Smooth muscle cell (in vitro differentiated cells): ENCODE data around the gene ZBTB7B. TPM values are rescaled to one million over a fixed set of nuclear protein-coding genes. Genes with fewer than 3 reads are reported as not detected.
"Not testable (repeated sequence)": the region's sequence is repeated elsewhere in the genome, so short reads cannot be mapped to it uniquely, and the experiment has no call there.

Experiments
- DNase-seq: peaks from one replicate; lab custom pipeline; 2025; ENCODE audit not compliant: unreplicated experiment; lab: John Stamatoyannopoulos, UW
- H2AFZ ChIP-seq: fragments of 200-600 bp; sonication (generic); 2 replicates; pipeline ENCODE4 v1.6.0; 2016; ENCODE audit warnings: antibody characterized with exemption, low read depth, mild to moderate bottlenecking
- H3F3A ChIP-seq: fragments of 200-600 bp; sonication (generic); 2 replicates; pipeline ENCODE4 v1.6.0; 2017; ENCODE audit warnings: antibody characterized with exemption, low read depth
- H3K27ac ChIP-seq: fragments of 200-600 bp; sonication (generic); 2 replicates; pipeline ENCODE4 v1.5.1; 2016; ENCODE audit warnings: low read depth, mild to moderate bottlenecking
- H3K27me3 ChIP-seq: fragments of 200-600 bp; sonication (generic); 2 replicates; pipeline ENCODE4 v1.6.1; 2016; ENCODE audit warnings: low read depth, mild to moderate bottlenecking
- H3K36me3 ChIP-seq: fragments of 200-600 bp; sonication (generic); 2 replicates; pipeline ENCODE4 v1.5.1; 2016; ENCODE audit warnings: low read depth
- H3K4me1 ChIP-seq: fragments of 200-600 bp; sonication (generic); 2 replicates; pipeline ENCODE4 v1.5.1; 2016; ENCODE audit warnings: low read depth
- H3K4me2 ChIP-seq: fragments of 200-600 bp; sonication (generic); 2 replicates; pipeline ENCODE4 v1.6.0; 2016; ENCODE audit warnings: mild to moderate bottlenecking
- H3K4me3 ChIP-seq: fragments of 200-600 bp; sonication (generic); 2 replicates; pipeline ENCODE4 v1.5.1; 2016; ENCODE audit warnings: mild to moderate bottlenecking
- H3K79me2 ChIP-seq: fragments of 200-600 bp; sonication (generic); 2 replicates; pipeline ENCODE4 v1.6.0; 2016; ENCODE audit warnings: low read depth, mild to moderate bottlenecking
- H3K9ac ChIP-seq: fragments of 200-600 bp; sonication (generic); 2 replicates; pipeline ENCODE4 v1.6.0; 2016; ENCODE audit warnings: low read depth
- H3K9me3 ChIP-seq: fragments of 200-600 bp; sonication (generic); replicated peaks from 2 replicates; pipeline ENCODE4 v1.5.1; 2016; ENCODE audit warnings: low read depth
- H4K20me1 ChIP-seq: fragments of 200-600 bp; sonication (generic); 2 replicates; pipeline ENCODE4 v1.6.0; 2016; ENCODE audit warnings: low read depth
- WGBS: methylation state at CpG from one replicate; pipeline ENCODE4 v1.1.7; 2016; ENCODE audit warnings: low lambda C conversion rate; 5-methylcytosine and 5-hydroxymethylcytosine counted together
- polyA plus RNA-seq: library from polyadenylated mRNA; unstranded; fragments of >200 nt; fragmentation: Nextera tagmentation; extraction: Ambion mirVana; gene quantifications from 2 replicates; pipeline ENCODE4 v1.2.1, GENCODE V29; 2016
- total RNA-seq: library from RNA; depleted of rRNA; stranded (reverse); fragments of >200 nt; gene quantifications from 2 replicates; pipeline ENCODE4 v1.2.3, GENCODE V29; 2014
- TF ChIP-seq, protein P1 (sequence below): fragments of 200-600 bp; sonication (generic); IDR thresholded peaks from 2 replicates; pipeline ENCODE4 v1.5.1; 2017; ENCODE audit warnings: borderline replicate concordance, mild to moderate bottlenecking, antibody characterized with exemption; ENCODE audit not compliant: insufficient read depth, poor library complexity, severe bottlenecking

Gene ZBTB7B
- total and polyA plus RNA-seq, 2 experiments from 2014 or later: 7.5 to 15.5 TPM

DNA sequence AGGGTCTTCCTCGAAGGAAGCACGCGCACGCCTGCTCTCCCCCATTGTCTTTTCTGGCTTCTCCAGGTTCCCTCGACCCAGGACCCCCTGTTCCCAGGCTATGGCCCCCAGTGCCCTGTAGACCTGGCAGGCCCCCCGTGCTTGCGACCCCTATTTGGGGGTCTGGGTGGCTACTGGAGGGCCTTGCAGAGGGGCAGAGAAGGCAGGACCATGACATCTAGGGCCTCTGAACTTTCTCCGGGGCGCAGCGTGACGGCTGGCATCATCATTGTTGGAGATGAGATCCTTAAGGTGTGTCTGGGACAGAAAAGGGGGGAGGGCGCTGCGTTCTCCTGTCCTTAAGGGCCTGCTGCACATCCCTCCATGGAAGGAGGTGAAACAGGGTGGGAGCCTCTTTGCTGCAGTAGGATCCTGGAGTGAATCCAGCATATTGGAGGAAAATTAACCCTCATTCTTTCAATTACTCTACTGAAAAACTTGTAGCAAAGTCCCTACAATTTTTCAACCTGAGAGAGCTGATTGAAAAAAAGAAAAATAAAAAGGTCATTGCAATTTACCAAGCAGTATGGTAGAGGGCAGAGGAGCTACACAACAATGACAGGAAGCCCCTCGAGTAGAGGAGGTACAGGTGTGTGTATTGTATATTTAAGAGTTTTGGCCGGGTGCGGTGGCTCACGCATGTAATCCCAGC lies 18.7 kb upstream of the ZBTB7B start:
- Histone ChIP-seq H3K9ac (peak overlapping the region; percentile 82), H2AFZ (peak overlapping the region; percentile 78), H4K20me1 (no peaks in the 10 kb centered on the region), H3K9me3 (no peaks in the 10 kb centered on the region), H3K79me2 (peaks cover 33% of the 10 kb centered on the region), H3K4me1 (peaks cover 9% of the 10 kb centered on the region), H3K36me3 (no peaks in the 10 kb centered on the region), H3K4me2 (peak overlapping the region; percentile 100), H3K27ac (peak overlapping the region; percentile 12), H3F3A (no peaks in the 10 kb centered on the region), H3K27me3 (no peaks in the 10 kb centered on the region), H3K4me3 (peak overlapping the region; percentile 74)
- TF ChIP-seq, protein P1, sequence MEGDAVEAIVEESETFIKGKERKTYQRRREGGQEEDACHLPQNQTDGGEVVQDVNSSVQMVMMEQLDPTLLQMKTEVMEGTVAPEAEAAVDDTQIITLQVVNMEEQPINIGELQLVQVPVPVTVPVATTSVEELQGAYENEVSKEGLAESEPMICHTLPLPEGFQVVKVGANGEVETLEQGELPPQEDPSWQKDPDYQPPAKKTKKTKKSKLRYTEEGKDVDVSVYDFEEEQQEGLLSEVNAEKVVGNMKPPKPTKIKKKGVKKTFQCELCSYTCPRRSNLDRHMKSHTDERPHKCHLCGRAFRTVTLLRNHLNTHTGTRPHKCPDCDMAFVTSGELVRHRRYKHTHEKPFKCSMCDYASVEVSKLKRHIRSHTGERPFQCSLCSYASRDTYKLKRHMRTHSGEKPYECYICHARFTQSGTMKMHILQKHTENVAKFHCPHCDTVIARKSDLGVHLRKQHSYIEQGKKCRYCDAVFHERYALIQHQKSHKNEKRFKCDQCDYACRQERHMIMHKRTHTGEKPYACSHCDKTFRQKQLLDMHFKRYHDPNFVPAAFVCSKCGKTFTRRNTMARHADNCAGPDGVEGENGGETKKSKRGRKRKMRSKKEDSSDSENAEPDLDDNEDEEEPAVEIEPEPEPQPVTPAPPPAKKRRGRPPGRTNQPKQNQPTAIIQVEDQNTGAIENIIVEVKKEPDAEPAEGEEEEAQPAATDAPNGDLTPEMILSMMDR: no peak
- WGBS: 27% methylated on average over 17 of the region's 17 CpGs
- DNase-seq: no peak

DNA sequence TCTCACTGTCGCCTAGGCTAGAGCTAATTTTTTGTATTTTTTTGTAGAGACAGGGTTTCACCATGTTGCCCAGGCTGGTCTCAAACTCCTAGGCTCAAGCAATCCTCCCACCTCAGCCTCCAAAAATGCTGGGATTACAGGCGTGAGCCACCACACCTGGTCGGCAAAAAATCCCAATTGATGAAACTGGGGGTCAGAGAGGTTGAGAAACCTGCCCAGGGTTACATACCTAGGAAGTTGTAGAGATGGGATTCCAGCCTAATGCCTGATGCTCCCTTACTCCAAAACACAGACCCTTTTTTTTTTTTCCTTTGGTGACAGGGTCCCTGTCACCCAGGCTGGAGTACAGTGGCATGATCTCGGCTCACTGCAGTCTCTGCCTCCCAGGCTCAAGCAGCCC lies 15.9 kb upstream of the ZBTB7B start:
- 97% methylated on average over 4 of the region's 4 CpGs for WGBS
- not testable (repeated sequence) for H3K4me3 ChIP-seq, H3K9ac ChIP-seq, H3K9me3 ChIP-seq, H3K4me2 ChIP-seq, H4K20me1 ChIP-seq, H2AFZ ChIP-seq, DNase-seq, H3K27ac ChIP-seq, H3K36me3 ChIP-seq, H3K4me1 ChIP-seq, H3F3A ChIP-seq, H3K27me3 ChIP-seq
- H3K79me2 ChIP-seq: peaks cover 32% of the 10 kb centered on the region

DNA sequence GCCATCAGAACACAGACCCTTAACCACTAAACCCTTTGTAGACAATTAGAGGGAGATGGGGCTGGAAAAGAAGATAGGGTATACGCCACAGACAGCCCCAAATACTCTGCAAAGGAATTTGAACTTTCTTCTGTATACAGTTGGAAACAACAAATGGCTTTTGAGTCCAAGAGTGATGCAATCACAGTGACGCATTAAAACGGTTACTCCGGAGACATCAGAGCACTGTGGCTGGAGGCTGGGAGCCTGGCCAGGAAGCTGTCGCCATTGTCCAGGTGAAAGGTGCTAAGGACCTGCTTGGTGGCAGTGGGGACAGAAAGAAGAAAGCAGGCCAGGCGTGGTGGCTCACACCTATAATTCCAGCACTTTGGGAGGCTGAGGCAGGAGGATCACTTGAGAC lies 15.3 kb upstream of the ZBTB7B start:
- Histone ChIP-seq H4K20me1 (no peaks in the 10 kb centered on the region), H3K9ac (no peak overlapping the region), H3K4me2 (no peak overlapping the region), H3K9me3 (no peaks in the 10 kb centered on the region), H3K27ac (no peak overlapping the region), H3K27me3 (no peaks in the 10 kb centered on the region), H3K4me1 (peaks cover 9% of the 10 kb centered on the region), H3F3A (no peaks in the 10 kb centered on the region), H3K36me3 (no peaks in the 10 kb centered on the region), H2AFZ (no peak overlapping the region), H3K4me3 (no peak overlapping the region), H3K79me2 (peaks cover 32% of the 10 kb centered on the region)
- no peak for DNase-seq
- TF ChIP-seq, protein P1: no peak
- WGBS: 93% methylated on average over 6 of the region's 6 CpGs

DNA sequence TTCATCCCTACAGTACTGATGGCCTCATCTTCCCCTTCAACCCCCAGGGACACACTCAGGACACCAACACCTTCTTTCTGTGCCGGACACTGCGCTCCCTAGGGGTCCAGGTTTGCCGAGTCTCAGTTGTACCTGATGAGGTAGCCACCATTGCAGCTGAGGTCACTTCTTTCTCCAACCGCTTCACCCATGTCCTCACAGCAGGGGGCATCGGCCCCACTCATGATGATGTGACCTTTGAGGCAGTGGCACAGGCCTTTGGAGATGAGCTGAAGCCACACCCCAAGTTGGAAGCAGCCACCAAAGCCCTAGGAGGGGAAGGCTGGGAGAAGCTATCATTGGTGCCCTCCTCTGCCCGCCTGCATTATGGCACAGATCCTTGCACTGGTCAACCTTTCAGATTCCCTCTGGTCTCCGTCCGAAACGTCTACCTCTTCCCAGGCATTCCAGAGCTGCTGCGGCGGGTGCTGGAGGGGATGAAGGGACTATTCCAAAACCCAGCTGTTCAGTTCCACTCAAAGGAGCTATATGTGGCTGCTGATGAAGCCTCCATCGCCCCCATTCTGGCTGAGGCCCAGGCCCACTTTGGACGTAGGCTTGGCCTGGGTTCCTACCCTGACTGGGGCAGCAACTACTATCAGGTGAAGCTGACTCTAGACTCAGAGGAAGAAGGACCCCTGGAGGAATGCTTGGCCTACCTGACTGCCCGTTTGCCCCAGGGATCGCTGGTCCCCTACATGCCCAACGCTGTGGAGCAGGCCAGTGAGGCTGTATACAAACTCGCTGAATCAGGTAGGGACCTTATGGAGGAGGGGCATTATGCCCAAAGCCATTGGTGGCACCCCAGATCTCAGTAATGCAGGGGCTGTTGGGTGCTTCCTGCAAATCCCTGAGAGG lies 14.3 kb upstream of the ZBTB7B start:
- 97% methylated on average over 17 of the region's 17 CpGs for whole genome bisulfite sequencing
- peaks cover 4% of the 10 kb centered on the region for H3K4me1 ChIP-seq
- no peak overlapping the region for H2AFZ ChIP-seq
- H3K79me2 ChIP-seq: peaks cover 31% of the 10 kb centered on the region
- no peak overlapping the region for H3K4me2 ChIP-seq
- no peak overlapping the region for H3K9ac ChIP-seq
- no peaks in the 10 kb centered on the region for H3K9me3 ChIP-seq
- TF ChIP-seq, protein P1: no peak
- no peaks in the 10 kb centered on the region for H3F3A ChIP-seq
- H4K20me1 ChIP-seq: no peaks in the 10 kb centered on the region
- no peaks in the 10 kb centered on the region for H3K36me3 ChIP-seq
- H3K27ac ChIP-seq: no peak overlapping the region
- H3K27me3 ChIP-seq: no peaks in the 10 kb centered on the region
- no peak for DNase-seq
- no peak overlapping the region for H3K4me3 ChIP-seq
